Epithelial cell of prostate (primary cell): Measurements from ENCODE around the gene NR2C1.
"Not testable (repeated sequence)": the region's sequence is repeated elsewhere in the genome, so short reads cannot be mapped to it uniquely, and the experiment has no call there.

Experiments
- DNase-seq: peaks from one replicate; pipeline ENCODE4 v3.0.0-alpha.2; 2011; ENCODE audit warnings: low read depth, low spot score
- H3K27ac ChIP-seq: fragments of 450-650 bp; 2 replicates; pipeline ENCODE4 v1.5.1; 2017; ENCODE audit warnings: mild to moderate bottlenecking

NR2C1 gene

GRCh38 chr12:95072900-95073697 is at the start of gene NR2C1:
TSS of gene NR2C1 (minus strand) at chr12:95073618. CDS start at chr12:95067384, 6,234 bp downstream.
- peak; percentile 66 for DNase-seq
- peak within 1 kb of the TSS; percentile 68 for H3K27ac ChIP-seq

GRCh38 chr12:95118788-95119179 is 45.4 kb upstream of the NR2C1 start:
- H3K27ac ChIP-seq: peak overlapping the region; percentile 99

GRCh38 chr12:95118138-95118787 is 44.8 kb upstream of the NR2C1 start:
- H3K27ac ChIP-seq: peak overlapping the region; percentile 99
- DNase-seq: peak; percentile 73

More at GRCh38 chr12:95118788-95119179, 45.4 kb upstream of the NR2C1 start:
- no peak for DNase-seq

GRCh38 chr12:95117178-95117599 is 43.8 kb upstream of the NR2C1 start:
- DNase-seq: no peak
- H3K27ac ChIP-seq: peak overlapping the region; percentile 99

GRCh38 chr12:95116773-95117172 is 43.4 kb upstream of the NR2C1 start:
- H3K27ac ChIP-seq: peak overlapping the region; percentile 99
- DNase-seq: peak; percentile 98

- DNase-seq: no peak
- H3K27ac ChIP-seq: peak overlapping the region; percentile 99
These were observed 42.9 kb upstream of the NR2C1 start for GRCh38 chr12:95116341-95116740.

- H3K27ac ChIP-seq: peak overlapping the region; percentile 99
- peak; percentile 87 for DNase-seq
These were observed 42.2 kb upstream of the NR2C1 start for GRCh38 chr12:95115641-95116040.

GRCh38 chr12:95114766-95115405 is 41.5 kb upstream of the NR2C1 start:
- peak overlapping the region; percentile 99 for H3K27ac ChIP-seq
- DNase-seq: peak; percentile 96

GRCh38 chr12:95107362-95107761 is 33.9 kb upstream of the NR2C1 start:
- peak overlapping the region; percentile 13 for H3K27ac ChIP-seq
- no peak for DNase-seq

- H3K27ac ChIP-seq: peak overlapping the region; percentile 94
- DNase-seq: no peak
These were observed 32.1 kb upstream of the NR2C1 start for GRCh38 chr12:95105540-95105939.

- H3K27ac ChIP-seq: peak overlapping the region; percentile 94
- no peak for DNase-seq
These were observed 31.6 kb upstream of the NR2C1 start for GRCh38 chr12:95104919-95105452.

- peak; percentile 98 for DNase-seq
- peak overlapping the region; percentile 94 for H3K27ac ChIP-seq
These were observed 29.7 kb upstream of the NR2C1 start for GRCh38 chr12:95102916-95103671.

- H3K27ac ChIP-seq: peak overlapping the region; percentile 94
- DNase-seq: not testable (repeated sequence)
These were observed 28.5 kb upstream of the NR2C1 start for GRCh38 chr12:95101957-95102356.

GRCh38 chr12:95100264-95101190 is 27.1 kb upstream of the NR2C1 start:
- no peak for DNase-seq
- no peak overlapping the region for H3K27ac ChIP-seq

GRCh38 chr12:95099270-95099790 is 25.9 kb upstream of the NR2C1 start:
- H3K27ac ChIP-seq: peak overlapping the region; percentile 55
- DNase-seq: no peak

- no peak for DNase-seq
- peak overlapping the region; percentile 55 for H3K27ac ChIP-seq
These were observed 23.4 kb upstream of the NR2C1 start for GRCh38 chr12:95096852-95097251.

- H3K27ac ChIP-seq: peak overlapping the region; percentile 55
These were observed 23.0 kb upstream of the NR2C1 start for GRCh38 chr12:95096378-95096777.

GRCh38 chr12:95095866-95096265 is 22.4 kb upstream of the NR2C1 start:
- H3K27ac ChIP-seq, DNase-seq: not testable (repeated sequence)

More at GRCh38 chr12:95096378-95096777, 23.0 kb upstream of the NR2C1 start:
- DNase-seq: no peak

- no peak for DNase-seq
- no peak overlapping the region for H3K27ac ChIP-seq
These were observed 16.0 kb upstream of the NR2C1 start for GRCh38 chr12:95089462-95089861.
